ENCODE data around the gene HSDL1. TPM values are rescaled to one million over a fixed set of nuclear protein-coding genes. Genes with fewer than 3 reads are reported as not detected.

Gene HSDL1
- total RNA-seq, 3 donors from 2014 or later = 7.2 to 21.3 (median 11.0) TPM

DNA sequence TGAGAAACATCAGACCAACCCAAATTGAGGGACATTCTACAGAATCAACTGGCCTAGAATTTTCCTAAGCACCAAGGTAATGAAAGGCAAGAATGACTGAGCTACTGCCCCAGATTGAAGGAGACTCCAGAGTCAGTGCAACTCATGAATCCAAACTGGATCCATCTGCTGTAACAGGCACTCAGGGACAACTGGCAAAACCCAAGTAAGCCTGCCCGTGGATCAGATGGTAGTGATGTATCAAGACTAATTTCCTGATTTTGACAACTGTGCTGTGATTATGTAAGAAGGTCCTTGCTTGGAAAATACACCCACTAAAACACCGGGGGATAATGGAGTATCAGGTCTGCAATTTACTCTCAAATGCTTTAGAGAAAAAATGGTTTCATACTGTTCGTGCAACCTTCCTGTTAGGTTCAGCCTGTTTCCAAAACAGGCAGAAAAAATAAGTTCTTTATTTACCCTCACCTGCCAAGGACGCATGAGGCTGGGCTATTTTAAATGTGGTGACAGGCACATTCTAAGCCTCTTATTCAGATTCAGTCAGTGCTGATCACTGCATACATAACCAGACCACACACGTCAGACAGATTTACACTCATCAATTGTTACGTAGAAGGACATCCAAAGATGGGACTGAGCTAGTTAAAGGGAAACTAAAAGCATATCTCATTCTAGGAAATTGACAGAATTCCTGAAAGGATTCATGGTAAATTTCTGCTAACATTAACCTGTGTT lies 35.2 kb downstream of the HSDL1 start:
- Histone ChIP-seq H3K4me3 (no peak overlapping the region), H3K9me3 (no peaks in the 10 kb centered on the region), H3K36me3 (ENCODE audit: low read depth) (no peaks in the 10 kb centered on the region), H3K4me1 (ENCODE audit: low read depth) (peaks cover 3% of the 10 kb centered on the region)
- ATAC-seq (no peak), DNase-seq (no peak)
- intact Hi-C loops (cut with DNase I, micrococcal nuclease) = no loop called here
- TF ChIP-seq, protein P1, sequence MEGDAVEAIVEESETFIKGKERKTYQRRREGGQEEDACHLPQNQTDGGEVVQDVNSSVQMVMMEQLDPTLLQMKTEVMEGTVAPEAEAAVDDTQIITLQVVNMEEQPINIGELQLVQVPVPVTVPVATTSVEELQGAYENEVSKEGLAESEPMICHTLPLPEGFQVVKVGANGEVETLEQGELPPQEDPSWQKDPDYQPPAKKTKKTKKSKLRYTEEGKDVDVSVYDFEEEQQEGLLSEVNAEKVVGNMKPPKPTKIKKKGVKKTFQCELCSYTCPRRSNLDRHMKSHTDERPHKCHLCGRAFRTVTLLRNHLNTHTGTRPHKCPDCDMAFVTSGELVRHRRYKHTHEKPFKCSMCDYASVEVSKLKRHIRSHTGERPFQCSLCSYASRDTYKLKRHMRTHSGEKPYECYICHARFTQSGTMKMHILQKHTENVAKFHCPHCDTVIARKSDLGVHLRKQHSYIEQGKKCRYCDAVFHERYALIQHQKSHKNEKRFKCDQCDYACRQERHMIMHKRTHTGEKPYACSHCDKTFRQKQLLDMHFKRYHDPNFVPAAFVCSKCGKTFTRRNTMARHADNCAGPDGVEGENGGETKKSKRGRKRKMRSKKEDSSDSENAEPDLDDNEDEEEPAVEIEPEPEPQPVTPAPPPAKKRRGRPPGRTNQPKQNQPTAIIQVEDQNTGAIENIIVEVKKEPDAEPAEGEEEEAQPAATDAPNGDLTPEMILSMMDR (IDR thresholded peaks at IDR 0.05) = no peak

GRCh38 chr16:84107921-84108320 lies 37.1 kb downstream of the HSDL1 start:
- H3K36me3 ChIP-seq (ENCODE audit: low read depth) = no peaks in the 10 kb centered on the region
- peaks cover 11% of the 10 kb centered on the region for H3K4me1 ChIP-seq (ENCODE audit: low read depth)
- H3K4me3 ChIP-seq = no peak overlapping the region
- ATAC-seq (no peak), DNase-seq (no peak)
- TF ChIP-seq, protein P1 (IDR thresholded peaks at IDR 0.05) = no peak
- intact Hi-C loops (cut with DNase I, micrococcal nuclease) = no loop called here
- H3K9me3 ChIP-seq = no peaks in the 10 kb centered on the region

DNA sequence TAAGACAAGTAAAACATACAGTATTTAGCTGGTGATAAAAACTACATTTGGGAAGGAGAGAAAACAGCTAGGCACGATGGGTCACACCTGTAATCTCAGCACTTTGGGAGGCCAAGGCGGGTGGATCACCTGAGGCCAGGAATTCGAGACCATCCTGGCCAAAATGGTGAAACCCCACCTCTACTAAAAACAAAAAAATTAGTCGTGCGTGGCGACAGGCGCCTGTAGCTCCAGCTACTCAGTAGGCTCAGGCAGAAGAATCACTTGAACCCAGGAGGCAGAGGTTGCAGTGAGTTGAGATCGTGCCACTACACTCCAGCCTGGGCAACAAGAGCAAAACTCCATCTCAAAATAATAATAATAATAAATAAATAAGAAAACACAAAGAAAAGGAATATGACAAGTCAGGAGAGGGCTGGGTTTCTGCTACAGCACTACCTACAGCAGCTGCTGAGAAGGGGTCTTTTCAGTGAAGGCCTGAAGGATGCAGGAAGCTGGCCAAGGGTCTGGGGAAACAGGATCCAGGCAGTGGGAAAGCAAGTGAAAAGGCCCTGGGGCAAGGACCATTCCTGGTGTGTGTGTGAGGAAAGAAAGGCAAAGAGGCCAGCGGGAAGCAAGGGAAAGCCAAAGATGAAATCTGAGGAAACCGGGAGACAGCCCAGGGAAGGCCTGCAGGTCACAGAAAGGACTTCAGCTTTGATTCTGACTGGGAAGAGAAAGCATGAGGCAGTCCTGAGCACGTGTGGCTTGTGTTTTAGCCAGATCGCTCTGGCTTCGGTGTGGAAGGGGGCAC lies 38.8 kb downstream of the HSDL1 start:
- ATAC-seq (no peak), DNase-seq (no peak)
- no peak overlapping the region for H3K4me3 ChIP-seq
- TF ChIP-seq, protein P1 (IDR thresholded peaks at IDR 0.05) = no peak
- no peaks in the 10 kb centered on the region for H3K36me3 ChIP-seq (ENCODE audit: low read depth)
- intact Hi-C loops (cut with DNase I, micrococcal nuclease) = no loop called here
- no peaks in the 10 kb centered on the region for H3K9me3 ChIP-seq
- peaks cover 9% of the 10 kb centered on the region for H3K4me1 ChIP-seq (ENCODE audit: low read depth)

DNA sequence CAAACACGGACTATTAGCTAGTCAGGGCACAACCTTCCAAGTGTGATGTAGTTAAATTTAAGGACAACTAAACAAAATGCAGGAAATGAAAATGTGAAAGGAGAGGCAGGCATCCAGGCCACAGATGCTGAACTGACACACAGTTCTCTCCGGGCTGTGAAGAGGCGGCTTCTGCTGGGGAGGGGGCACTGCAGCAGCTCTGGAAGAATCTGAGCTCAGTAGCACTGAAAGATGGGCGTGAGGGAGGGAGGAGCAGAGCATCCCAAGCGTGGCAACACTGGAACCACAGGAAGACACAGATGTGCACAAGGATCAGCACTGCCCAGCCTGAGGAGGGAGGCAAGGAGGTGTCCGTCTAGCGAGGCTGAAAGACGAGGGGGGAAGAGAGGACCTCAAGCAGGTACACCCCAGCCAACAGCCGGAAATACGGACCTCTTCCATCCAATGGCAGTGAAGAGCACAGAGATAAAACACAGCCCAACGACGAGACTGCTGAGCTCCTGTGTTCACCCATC lies 39.6 kb downstream of the HSDL1 start:
- DNase-seq (no peak), ATAC-seq (no peak)
- Histone ChIP-seq H3K36me3 (ENCODE audit: low read depth) (no peaks in the 10 kb centered on the region), H3K4me1 (ENCODE audit: low read depth) (peaks cover 8% of the 10 kb centered on the region), H3K4me3 (no peak overlapping the region), H3K9me3 (no peaks in the 10 kb centered on the region)
- TF ChIP-seq, protein P1 (IDR thresholded peaks at IDR 0.05) = no peak
- intact Hi-C loops (cut with DNase I, micrococcal nuclease) = no loop called here

- intact Hi-C loops (cut with DNase I, micrococcal nuclease) = no loop called here
- TF ChIP-seq, protein P1 (IDR thresholded peaks at IDR 0.05) = no peak
- Histone ChIP-seq H3K9me3 (no peaks in the 10 kb centered on the region), H3K4me1 (ENCODE audit: low read depth) (peaks cover 11% of the 10 kb centered on the region), H3K36me3 (ENCODE audit: low read depth) (no peaks in the 10 kb centered on the region), H3K4me3 (no peak overlapping the region)
- ATAC-seq (no peak), DNase-seq (no peak)
Measured at GRCh38 chr16:84104231-84104630, 40.7 kb downstream of the HSDL1 start.
